GM19372 (cell line): Measurements from ENCODE around the gene C2orf72.
"Not testable (repeated sequence)": the region's sequence is repeated elsewhere in the genome, so short reads cannot be mapped to it uniquely, and the experiment has no call there.

Experiments
- ATAC-seq: cut with Tn5 transposase; IDR thresholded peaks from one replicate; pipeline ENCODE4 v1.9.1; 2021; ENCODE audit warnings: mild to moderate bottlenecking, low read depth, moderate library complexity; ENCODE audit not compliant: unreplicated experiment

C2orf72 gene

DNA sequence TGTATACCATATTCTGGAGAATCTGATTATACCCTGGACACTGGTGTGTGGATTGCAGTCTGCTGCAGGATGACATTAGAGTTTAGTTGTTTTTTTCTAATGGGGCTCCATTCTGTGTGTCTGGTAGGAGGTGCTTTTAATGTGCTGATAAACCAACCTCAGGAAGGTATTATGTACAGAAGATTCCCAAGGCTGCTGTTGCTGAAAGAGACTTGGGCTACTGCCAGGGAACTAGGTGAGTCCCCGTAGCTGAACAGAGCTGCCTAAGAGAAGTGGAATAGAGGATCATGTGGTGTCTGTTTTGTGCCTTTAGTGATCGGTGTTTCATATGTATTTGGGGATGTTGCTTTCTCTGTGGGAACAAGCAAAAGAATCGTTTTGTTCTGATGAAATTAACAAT lies 24.9 kb upstream of the C2orf72 start:
- no peak for ATAC-seq

- ATAC-seq, result no peak
Observed at GRCh38 chr2:231013820-231014219, 23.5 kb upstream of the C2orf72 start.

DNA sequence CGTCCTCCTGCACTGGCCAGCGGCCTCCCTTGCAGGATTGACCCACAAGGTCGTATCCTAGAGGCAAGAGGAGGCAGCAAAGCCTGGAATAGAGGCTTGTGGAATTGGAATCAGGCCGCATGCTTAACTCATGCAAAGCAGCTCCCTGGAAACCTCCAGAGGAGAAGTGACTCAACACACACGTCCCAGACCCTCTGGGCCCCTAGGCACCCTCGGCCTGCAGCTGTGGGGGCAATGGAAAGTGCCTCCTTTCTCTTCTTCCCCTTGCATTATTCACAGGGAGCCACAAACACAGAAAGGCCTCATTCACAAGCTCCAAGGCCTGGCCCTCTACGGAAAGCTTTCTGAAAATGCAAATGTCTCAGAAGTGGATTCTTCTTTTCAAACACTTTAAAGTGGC lies 21.8 kb upstream of the C2orf72 start:
- ATAC-seq, result no peak

DNA sequence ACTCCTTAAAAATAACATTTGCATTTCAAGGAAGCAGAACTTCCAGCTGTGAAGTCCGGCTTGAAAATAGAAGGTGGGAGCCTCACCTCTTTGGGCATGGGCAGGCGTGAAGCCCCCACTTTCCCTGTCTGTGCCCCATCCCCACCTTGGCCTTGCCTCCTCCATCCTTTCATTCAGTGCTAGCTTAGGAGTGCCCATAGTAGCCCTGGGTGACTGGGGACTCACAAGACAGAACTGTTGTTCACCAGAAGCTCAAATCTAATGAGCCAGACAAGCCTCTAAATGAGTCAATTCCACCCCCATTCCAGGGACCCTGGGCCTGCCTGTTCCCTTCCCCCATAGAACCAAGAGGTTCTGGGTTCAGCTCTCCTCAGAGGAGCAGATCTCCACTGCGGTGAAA lies 21.4 kb upstream of the C2orf72 start:
- ATAC-seq, result no peak

GRCh38 chr2:231016566-231017230 lies 20.6 kb upstream of the C2orf72 start:
- no peak for ATAC-seq

DNA sequence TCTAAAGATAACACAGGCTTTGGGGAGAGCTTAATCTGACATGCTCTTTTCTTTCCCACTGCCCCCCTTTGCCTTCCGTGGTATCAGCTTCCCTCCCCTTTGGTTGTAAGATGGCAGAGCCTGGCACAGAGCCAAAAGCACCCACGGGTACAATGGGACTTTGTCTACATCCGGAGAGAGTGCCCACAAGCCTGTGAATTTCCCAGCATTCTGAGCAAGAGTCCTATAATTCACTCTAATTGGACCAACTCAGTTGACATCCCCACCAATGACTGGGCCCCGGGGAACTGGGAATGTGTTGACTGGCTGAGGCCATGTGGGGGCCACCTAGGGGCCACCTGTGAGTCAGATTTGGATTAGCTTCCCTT lies 20.1 kb upstream of the C2orf72 start:
- ATAC-seq, result no peak

GRCh38 chr2:231018184-231018583 lies 19.1 kb upstream of the C2orf72 start:
- no peak for ATAC-seq

DNA sequence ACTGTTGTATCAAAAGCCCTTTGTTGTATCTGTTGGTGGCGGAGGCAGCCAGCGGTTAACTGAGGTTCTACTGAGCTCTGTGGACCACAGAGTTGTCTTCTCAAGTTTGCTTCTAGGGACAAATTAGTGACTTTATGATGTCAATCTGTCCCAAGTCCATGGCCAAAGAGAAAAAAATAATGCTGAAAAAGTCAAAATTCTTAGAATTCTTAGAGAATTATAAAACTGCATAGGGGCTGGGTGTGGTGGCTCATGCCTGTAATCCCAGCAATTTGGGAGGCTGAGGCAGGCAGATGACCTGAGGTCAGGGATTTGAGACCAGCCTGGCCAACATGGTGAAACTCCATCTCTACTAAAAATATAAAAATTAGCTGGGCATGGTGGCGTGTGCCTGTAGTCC lies 12.3 kb upstream of the C2orf72 start:
- not testable (repeated sequence) for ATAC-seq

- ATAC-seq, result no peak
Observed at GRCh38 chr2:231028889-231029288, 8.4 kb upstream of the C2orf72 start.

DNA sequence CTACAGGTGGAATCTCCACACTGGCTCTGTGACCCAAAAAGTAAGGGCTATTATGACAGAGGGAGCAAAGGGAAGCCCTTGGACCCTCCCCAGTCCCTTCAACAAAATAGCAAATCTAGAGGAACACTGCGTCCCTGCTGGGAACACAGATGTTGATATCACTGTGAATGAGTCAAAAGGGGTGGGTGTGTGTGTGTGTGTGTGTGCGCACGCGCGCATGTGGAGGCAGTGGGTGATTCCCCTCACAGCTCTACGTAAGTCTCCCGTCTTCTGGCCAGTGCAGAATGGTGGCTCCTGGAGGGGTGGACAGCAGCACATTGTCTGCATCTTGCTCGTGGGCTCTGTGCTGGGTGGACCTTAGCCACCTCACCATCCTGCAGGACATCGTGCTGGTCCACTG lies 7.8 kb upstream of the C2orf72 start:
- ATAC-seq, result no peak

- no peak for ATAC-seq
Observed at GRCh38 chr2:231030725-231031124, 6.6 kb upstream of the C2orf72 start.

DNA sequence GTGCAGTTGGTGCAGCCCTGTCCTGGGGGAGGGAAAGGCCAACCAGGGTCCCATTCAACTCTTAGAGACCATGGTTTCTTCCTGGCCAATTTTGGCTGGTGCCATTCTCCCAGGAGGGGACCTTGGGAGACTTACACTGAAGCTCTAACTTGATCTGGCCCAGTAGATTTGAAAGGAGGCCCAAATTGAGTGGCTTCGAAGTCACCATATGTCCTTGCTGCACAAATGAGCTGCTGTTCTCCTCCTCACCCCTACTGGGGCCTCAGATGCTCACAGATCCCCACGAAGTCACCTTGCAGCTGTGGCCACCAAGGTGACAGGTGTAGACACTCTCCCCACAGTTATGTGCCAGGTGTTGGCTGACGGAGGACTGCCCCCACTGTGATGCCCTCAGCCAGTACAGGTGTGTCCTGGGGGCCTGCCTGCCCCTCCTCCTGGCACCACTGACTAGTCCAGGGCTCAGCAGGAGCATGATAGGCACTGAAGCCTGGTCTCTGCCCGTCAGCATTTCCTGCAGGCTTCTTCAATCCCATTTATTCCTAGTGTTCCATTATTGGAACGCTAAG lies 4.7 kb upstream of the C2orf72 start:
- ATAC-seq, result no peak

GRCh38 chr2:231033147-231034132 lies 3.9 kb upstream of the C2orf72 start:
- no peak for ATAC-seq

GRCh38 chr2:231034291-231034882 lies 2.9 kb upstream of the C2orf72 start:
- no peak for ATAC-seq

DNA sequence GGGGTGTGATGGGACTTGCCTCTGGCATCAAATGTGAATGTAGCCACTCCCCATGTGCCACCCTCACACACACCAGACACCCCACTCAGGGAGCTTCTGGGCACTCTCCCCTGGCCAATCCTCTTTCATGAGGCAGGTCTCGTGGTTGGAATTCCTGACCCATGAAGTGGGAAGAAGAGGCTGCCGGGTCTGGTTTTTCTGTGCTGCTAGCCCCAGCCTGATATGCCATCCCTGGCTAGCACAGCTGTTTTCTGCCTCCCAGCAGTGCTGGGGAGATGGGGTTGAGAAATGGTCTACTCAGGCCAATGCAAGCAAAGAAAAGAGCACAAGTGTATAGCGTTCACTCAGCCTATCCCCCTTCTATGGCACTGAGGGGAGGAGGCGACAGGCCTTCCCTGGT lies 1.2 kb upstream of the C2orf72 start:
- no peak for ATAC-seq

DNA sequence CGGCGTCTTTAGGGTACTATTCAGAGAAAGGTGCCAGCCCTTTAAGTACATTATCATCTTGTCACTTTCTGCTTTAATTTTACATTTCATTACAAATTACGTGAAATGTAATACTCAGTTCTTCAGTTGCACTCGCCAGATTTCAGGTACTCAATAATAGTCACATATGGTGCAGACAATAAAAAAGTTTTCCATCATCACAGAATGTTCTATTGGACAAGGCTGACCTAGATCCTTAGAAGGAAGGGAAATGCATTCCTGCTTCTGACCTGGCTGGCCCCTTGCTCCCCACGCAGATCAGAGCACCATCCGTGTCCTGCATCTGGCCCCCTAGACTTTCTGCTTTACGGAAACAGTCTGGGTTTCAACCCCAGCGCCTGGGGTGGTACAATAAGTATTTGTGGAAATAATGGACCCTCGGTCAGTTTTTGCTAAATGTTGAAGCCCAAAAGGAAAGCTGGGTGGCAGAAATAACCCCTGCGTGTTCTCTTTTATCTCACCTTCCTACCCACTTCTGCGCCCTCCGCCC lies 681 bp upstream of the C2orf72 start:
- ATAC-seq, result no peak

GRCh38 chr2:231037731-231038482 lies 584 bp downstream of the C2orf72 start:
- ATAC-seq, result no peak

- no peak for ATAC-seq
Observed at GRCh38 chr2:231038483-231039293, 1.4 kb downstream of the C2orf72 start.

DNA sequence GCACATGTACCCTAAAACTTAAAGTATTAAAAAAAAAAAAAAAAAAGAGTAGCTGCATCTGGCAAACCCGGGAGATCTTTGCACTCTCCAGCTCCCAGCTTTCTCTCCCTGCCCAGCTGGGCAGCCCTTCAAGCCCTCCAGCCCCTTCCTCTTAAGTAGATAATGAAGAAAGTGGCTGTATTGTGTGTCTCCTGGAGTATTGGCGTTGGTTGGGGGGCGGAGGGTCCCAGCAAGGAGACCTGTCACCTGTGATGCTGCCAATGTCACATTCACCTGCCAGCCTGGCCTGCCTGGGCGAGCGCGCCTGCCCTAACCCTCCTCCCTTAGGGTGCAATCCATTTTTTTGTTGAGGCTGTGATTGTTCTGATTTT lies 2.0 kb downstream of the C2orf72 start:
- no peak for ATAC-seq
